PC-3 (cell line): ENCODE results near the gene NMNAT2. TPM values are rescaled to one million over a fixed set of nuclear protein-coding genes. Genes with fewer than 3 reads are reported as not detected.
"Not testable (repeated sequence)": the region's sequence is repeated elsewhere in the genome, so short reads cannot be mapped to it uniquely, and the experiment has no call there.

Experiments used
- ATAC-seq: fragments of 200-7000 bp; cut with Tn5 transposase; 2 replicates; pipeline ENCODE4 v1.9.1; 2020; ENCODE audit warnings: mild to moderate bottlenecking, moderate library complexity
- BruUV-seq: library from RNA; stranded (reverse); fragments of 400-500 nt; replicated peaks from 2 replicates; lab custom pipeline; 2021; lab: Mats Ljungman, UMichigan
- CTCF ChIA-PET: fragments of 300-600 bp; sonication (Branson Sonifier 250); formaldehyde crosslinking; loops from one replicate; lab custom pipeline; 2022; ENCODE audit warnings: antibody characterized with exemption; lab: Charles Lee
- POLR2A ChIA-PET: fragments of 300-600 bp; sonication (Branson Sonifier 250); formaldehyde crosslinking; loops from one replicate; lab custom pipeline; 2022; ENCODE audit warnings: antibody characterized with exemption; ENCODE audit not compliant: unreplicated experiment; lab: Charles Lee
- DNase-seq: peaks from one replicate; pipeline ENCODE4 v3.0.0-alpha.2; 2015
- H2AFZ ChIP-seq: fragments of 300-600 bp; sonication (generic); 2 replicates; pipeline ENCODE4 v1.6.0; 2016; ENCODE audit warnings: antibody characterized with exemption, low read length
- H3F3A ChIP-seq: fragments of 300-600 bp; sonication (generic); one replicate; pipeline ENCODE4 v1.6.0; 2017; ENCODE audit warnings: antibody characterized with exemption, low read length, control low read depth, mild to moderate bottlenecking; ENCODE audit not compliant: unreplicated experiment
- H3K27ac ChIP-seq: fragments of 300-600 bp; sonication (generic); 2 replicates; pipeline ENCODE4 v1.5.1; 2016; ENCODE audit warnings: mild to moderate bottlenecking, low read length
- H3K27me3 ChIP-seq: fragments of 300-600 bp; sonication (generic); 2 replicates; pipeline ENCODE4 v1.6.1; 2016; ENCODE audit warnings: low read length, mixed read lengths
- H3K36me3 ChIP-seq: fragments of 300-600 bp; sonication (generic); 2 replicates; pipeline ENCODE4 v1.6.1; 2016; ENCODE audit warnings: low read depth, mixed run types, low read length, mixed read lengths
- H3K4me1 ChIP-seq: fragments of 300-600 bp; sonication (generic); 2 replicates; pipeline ENCODE4 v1.5.1; 2016; ENCODE audit warnings: low read length; ENCODE audit not compliant: insufficient read depth
- H3K4me2 ChIP-seq: fragments of 300-600 bp; sonication (generic); 2 replicates; pipeline ENCODE4 v1.6.0; 2016; ENCODE audit warnings: low read length
- H3K4me3 ChIP-seq: fragments of 300-600 bp; sonication (generic); 2 replicates; pipeline ENCODE4 v1.5.1; 2016; ENCODE audit warnings: mild to moderate bottlenecking, low read length, mixed read lengths
- H3K79me2 ChIP-seq: fragments of 300-600 bp; sonication (generic); 2 replicates; pipeline ENCODE4 v1.6.1; 2017; ENCODE audit warnings: low read length, mixed read lengths
- H3K9ac ChIP-seq: fragments of 300-600 bp; sonication (generic); 2 replicates; pipeline ENCODE4 v1.6.0; 2016; ENCODE audit warnings: mild to moderate bottlenecking, low read length
- H3K9me2 ChIP-seq: fragments of 300-600 bp; sonication (generic); replicated peaks from 2 replicates; pipeline ENCODE4 v1.6.1; 2016; ENCODE audit warnings: mixed run types, low read length, mixed read lengths
- H3K9me3 ChIP-seq: fragments of 300-600 bp; sonication (generic); 2 replicates; pipeline ENCODE4 v1.6.1; 2016; ENCODE audit warnings: low read length, mixed read lengths
- H4K20me1 ChIP-seq: fragments of 300-600 bp; sonication (generic); 2 replicates; pipeline ENCODE4 v1.6.1; 2016; ENCODE audit warnings: low read length, mixed read lengths
- EZH2 ChIP-seq: fragments of 300-600 bp; sonication (generic); IDR thresholded peaks from one replicate; pipeline ENCODE4 v1.6.1; 2017; ENCODE audit warnings: antibody characterized with exemption, mild to moderate bottlenecking, low read length; ENCODE audit not compliant: unreplicated experiment
- EZH2phosphoT487 ChIP-seq: fragments of 300-600 bp; sonication (generic); IDR thresholded peaks from 2 replicates; pipeline ENCODE4 v1.6.1; 2018; ENCODE audit warnings: mild to moderate bottlenecking, antibody characterized with exemption, low read length, borderline replicate concordance
- intact Hi-C: fragments of 100-400 bp; cut with micrococcal nuclease; formaldehyde crosslinking; loops from 2 replicates; pipeline ENCODE4 v1.9.0; 2023
- total RNA-seq: library from RNA; depleted of rRNA; stranded (reverse); fragments of >200 nt; gene quantifications from 2 replicates; pipeline ENCODE4 v1.2.3, GENCODE V29; 2014
- TF ChIP-seq, protein P1 (sequence below): fragments of 300-600 bp; sonication (generic); conservative IDR thresholded peaks from 2 replicates; pipeline ENCODE4 v1.5.1; 2017; ENCODE audit warnings: antibody characterized with exemption, low read depth, mild to moderate bottlenecking, low read length

The NMNAT2 gene
- total RNA-seq, 1 experiment from 2014 or later, result 6.0 TPM

DNA sequence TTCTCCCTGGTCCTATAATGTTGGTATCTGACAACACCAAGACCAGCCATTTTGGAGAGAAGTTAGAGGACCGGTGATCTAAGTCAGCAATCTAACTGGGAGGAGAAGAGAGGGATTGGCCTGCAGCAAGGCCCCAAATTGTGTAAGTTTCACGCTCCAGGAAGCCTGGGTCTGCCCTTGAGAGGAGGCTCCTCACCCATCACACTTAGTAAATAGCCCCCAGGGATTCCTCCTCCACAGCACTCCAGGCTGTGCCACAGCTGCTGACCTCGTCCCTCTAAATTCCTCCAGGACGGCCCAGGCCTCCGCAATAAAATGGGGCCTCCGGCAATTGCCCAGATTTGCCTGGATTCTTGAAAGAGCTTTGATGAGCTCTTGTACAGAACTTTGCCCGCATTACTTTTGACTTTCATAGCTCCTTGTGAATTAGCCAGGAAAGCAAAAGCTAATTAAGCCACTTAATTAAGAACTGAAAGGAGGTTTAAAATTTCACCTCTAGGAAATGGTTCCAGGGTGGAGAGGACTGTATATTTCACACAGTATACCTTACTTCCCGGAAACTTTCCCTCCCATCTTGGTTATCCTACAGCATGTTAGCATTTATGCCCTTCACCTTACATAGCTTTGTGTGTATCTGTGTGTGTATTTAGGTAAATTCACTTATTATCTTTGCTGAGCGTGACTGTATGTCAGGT lies 141.6 kb downstream of the NMNAT2 start:
- Histone ChIP-seq H3K36me3 (no peaks in the 10 kb centered on the region), H3K4me3 (no peak overlapping the region), H3K79me2 (no peaks in the 10 kb centered on the region), H4K20me1 (no peaks in the 10 kb centered on the region), H3K27ac (no peak overlapping the region), H3K27me3 (no peaks in the 10 kb centered on the region), H3K9ac (no peak overlapping the region), H3K9me3 (no peaks in the 10 kb centered on the region), H3K4me2 (no peak overlapping the region), H2AFZ (no peak overlapping the region), H3F3A (no peaks in the 10 kb centered on the region), H3K4me1 (peaks cover 45% of the 10 kb centered on the region), H3K9me2 (no peaks in the 10 kb centered on the region)
- intact Hi-C loops, result no loop called here
- CTCF ChIA-PET, result no interaction called here
- ATAC-seq (no peak), DNase-seq (no peak)
- no TSS peak for BruUV-seq
- POLR2A ChIA-PET, result no interaction called here
- TF ChIP-seq EZH2 (no peak), EZH2phosphoT487 (no peak)
- TF ChIP-seq, protein P1, sequence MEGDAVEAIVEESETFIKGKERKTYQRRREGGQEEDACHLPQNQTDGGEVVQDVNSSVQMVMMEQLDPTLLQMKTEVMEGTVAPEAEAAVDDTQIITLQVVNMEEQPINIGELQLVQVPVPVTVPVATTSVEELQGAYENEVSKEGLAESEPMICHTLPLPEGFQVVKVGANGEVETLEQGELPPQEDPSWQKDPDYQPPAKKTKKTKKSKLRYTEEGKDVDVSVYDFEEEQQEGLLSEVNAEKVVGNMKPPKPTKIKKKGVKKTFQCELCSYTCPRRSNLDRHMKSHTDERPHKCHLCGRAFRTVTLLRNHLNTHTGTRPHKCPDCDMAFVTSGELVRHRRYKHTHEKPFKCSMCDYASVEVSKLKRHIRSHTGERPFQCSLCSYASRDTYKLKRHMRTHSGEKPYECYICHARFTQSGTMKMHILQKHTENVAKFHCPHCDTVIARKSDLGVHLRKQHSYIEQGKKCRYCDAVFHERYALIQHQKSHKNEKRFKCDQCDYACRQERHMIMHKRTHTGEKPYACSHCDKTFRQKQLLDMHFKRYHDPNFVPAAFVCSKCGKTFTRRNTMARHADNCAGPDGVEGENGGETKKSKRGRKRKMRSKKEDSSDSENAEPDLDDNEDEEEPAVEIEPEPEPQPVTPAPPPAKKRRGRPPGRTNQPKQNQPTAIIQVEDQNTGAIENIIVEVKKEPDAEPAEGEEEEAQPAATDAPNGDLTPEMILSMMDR, result no peak

DNA sequence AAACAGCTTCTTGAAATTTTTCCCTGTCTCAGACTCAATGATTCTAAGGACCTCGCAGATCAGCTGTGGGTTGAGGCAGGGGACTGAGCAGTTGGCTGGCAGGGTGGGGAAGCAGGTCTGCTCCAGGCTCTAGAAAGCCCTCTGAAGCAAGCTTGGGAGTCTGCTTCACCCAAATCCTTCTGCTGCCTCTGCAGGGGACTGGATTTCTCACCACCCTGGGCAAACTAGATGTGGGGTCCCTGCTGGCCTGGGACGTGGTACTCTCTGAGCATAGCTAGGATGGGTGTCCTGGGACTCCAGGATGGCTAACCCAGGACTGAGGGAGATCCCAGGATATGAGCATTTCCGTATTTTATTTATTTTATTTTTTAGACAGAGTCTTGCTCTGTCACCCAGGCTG lies 142.9 kb downstream of the NMNAT2 start:
- Histone ChIP-seq H3K36me3 (no peaks in the 10 kb centered on the region), H3K4me3 (no peak overlapping the region), H2AFZ (no peak overlapping the region), H3K9me2 (no peaks in the 10 kb centered on the region), H3K9ac (no peak overlapping the region), H3K79me2 (no peaks in the 10 kb centered on the region), H4K20me1 (no peaks in the 10 kb centered on the region), H3K27me3 (no peaks in the 10 kb centered on the region), H3K9me3 (no peaks in the 10 kb centered on the region), H3K27ac (no peak overlapping the region), H3F3A (no peaks in the 10 kb centered on the region), H3K4me1 (peaks cover 49% of the 10 kb centered on the region), H3K4me2 (no peak overlapping the region)
- intact Hi-C loops, result no loop called here
- POLR2A ChIA-PET, result no interaction called here
- ATAC-seq, result no peak
- BruUV-seq, result no TSS peak
- DNase-seq, result no peak
- no peak for TF ChIP-seq EZH2phosphoT487
- TF ChIP-seq, protein P1, result no peak
- TF ChIP-seq EZH2, result no peak
- CTCF ChIA-PET, result no interaction called here

DNA sequence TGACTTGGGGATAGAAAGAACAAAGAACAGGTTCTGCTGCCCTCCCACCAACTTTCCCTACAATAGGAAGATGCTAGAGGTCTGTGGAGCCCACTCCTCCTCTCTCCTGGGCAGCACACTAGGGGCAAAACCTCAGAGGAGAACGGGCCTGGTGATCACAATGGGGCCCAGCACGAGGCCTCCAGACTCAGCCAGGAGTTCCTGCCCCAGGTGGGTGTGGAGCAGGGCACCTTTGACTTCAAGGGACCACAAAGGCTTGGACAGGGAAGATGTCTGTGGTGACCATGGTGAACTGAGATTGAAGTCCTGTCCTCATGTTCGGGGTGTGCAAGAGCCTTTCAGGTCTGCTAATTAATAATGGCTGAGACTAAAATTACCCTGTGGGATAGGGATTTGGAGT lies 143.3 kb downstream of the NMNAT2 start:
- H3K9me3 ChIP-seq, result no peaks in the 10 kb centered on the region
- intact Hi-C loops, result no loop called here
- H4K20me1 ChIP-seq, result no peaks in the 10 kb centered on the region
- H2AFZ ChIP-seq, result no peak overlapping the region
- ChIA-PET POLR2A (no interaction called here), CTCF (no interaction called here)
- TF ChIP-seq EZH2phosphoT487 (no peak), EZH2 (no peak)
- TF ChIP-seq, protein P1, result no peak
- H3F3A ChIP-seq, result no peaks in the 10 kb centered on the region
- no peaks in the 10 kb centered on the region for H3K9me2 ChIP-seq
- no peak overlapping the region for H3K4me3 ChIP-seq
- H3K27me3 ChIP-seq, result no peaks in the 10 kb centered on the region
- DNase-seq (no peak), ATAC-seq (no peak)
- peaks cover 44% of the 10 kb centered on the region for H3K4me1 ChIP-seq
- no peaks in the 10 kb centered on the region for H3K36me3 ChIP-seq
- no peak overlapping the region for H3K9ac ChIP-seq
- BruUV-seq, result no TSS peak
- H3K27ac ChIP-seq, result no peak overlapping the region
- no peaks in the 10 kb centered on the region for H3K79me2 ChIP-seq
- H3K4me2 ChIP-seq, result no peak overlapping the region

DNA sequence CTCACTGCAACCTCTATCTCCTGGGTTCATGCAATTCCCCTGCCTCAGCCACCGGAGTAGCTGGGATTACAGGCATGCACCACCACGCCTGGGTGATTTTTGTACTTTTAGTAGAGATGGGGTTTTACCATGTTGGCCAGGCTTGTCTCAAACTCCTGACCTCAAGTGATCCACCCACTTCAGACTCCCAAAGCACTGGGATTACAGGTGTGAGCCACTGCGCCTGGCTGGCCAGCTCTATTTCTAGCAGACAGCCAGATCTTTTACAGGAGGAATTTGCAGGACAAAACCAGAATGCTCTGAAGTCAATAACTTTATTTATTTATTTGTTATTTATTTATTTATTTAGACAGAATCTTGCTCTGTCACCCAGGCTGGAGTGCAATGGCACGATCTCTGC lies 144.2 kb downstream of the NMNAT2 start:
- H3K9me2 ChIP-seq, intact Hi-C loops, H3K27ac ChIP-seq, H3K36me3 ChIP-seq, H3F3A ChIP-seq, H3K4me3 ChIP-seq, H3K27me3 ChIP-seq, H3K9me3 ChIP-seq, BruUV-seq, H3K4me2 ChIP-seq, DNase-seq, H4K20me1 ChIP-seq, H2AFZ ChIP-seq, POLR2A ChIA-PET, CTCF ChIA-PET, ATAC-seq, H3K79me2 ChIP-seq, H3K9ac ChIP-seq: not testable (repeated sequence)
- H3K4me1 ChIP-seq, result peaks cover 36% of the 10 kb centered on the region
